ENCODE data around the gene GPHN. TPM values are rescaled to one million over a fixed set of nuclear protein-coding genes. Genes with fewer than 3 reads are reported as not detected.

The GPHN gene
- total and polyA plus RNA-seq, 2 donors from 2014 or later: 35.4 to 62.0 TPM

GRCh38 chr14:66735853-66736252, 227.9 kb downstream of the GPHN start:
- intact Hi-C loops (cut with DNase I): no loop called here
- DNase-seq (no peak), FAIRE-seq (no peak)
- Histone ChIP-seq H3K27me3 (ENCODE audit: control insufficient read depth, insufficient read depth, low read length) (no peaks in the 10 kb centered on the region), H3K4me1 (ENCODE audit: control insufficient read depth in 2 of 3, insufficient read depth in 2 of 3, low read depth in 1 of 3, low read length in 3 of 3) (no peaks in the 10 kb centered on the region), H3K9ac (ENCODE audit: low read length in 3 of 3) (no peak overlapping the region), H3K9me3 (ENCODE audit: control insufficient read depth in 2 of 3, insufficient read depth in 1 of 3, low read length in 3 of 3) (peaks cover 0 to 9% (median 0%) of the 10 kb centered on the region in 3 donors), H3K36me3 (ENCODE audit: control insufficient read depth in 2 of 3, insufficient read depth in 3 of 3, low read length in 3 of 3) (no peaks in the 10 kb centered on the region), H3K27ac (ENCODE audit: low read depth in 2 of 2, low read length in 2 of 2) (no peak overlapping the region), H3K4me3 (ENCODE audit: low read length in 3 of 3) (no peak overlapping the region)
- no peak for TF ChIP-seq CTCF (IDR thresholded peaks at IDR 0.05; ENCODE audit: borderline replicate concordance, extremely low read depth, insufficient read depth)

- H3K9me3 ChIP-seq (ENCODE audit: control insufficient read depth in 2 of 3, insufficient read depth in 1 of 3, low read length in 3 of 3): no peaks in the 10 kb centered on the region
- H3K9ac ChIP-seq (ENCODE audit: low read length in 3 of 3): no peak overlapping the region
- DNase-seq (no peak), FAIRE-seq (no peak)
- no peaks in the 10 kb centered on the region for H3K36me3 ChIP-seq (ENCODE audit: control insufficient read depth in 2 of 3, insufficient read depth in 3 of 3, low read length in 3 of 3)
- no peak for TF ChIP-seq CTCF (IDR thresholded peaks at IDR 0.05; ENCODE audit: borderline replicate concordance, extremely low read depth, insufficient read depth)
- H3K27ac ChIP-seq (ENCODE audit: low read depth in 2 of 2, low read length in 2 of 2): no peak overlapping the region
- no peaks in the 10 kb centered on the region for H3K27me3 ChIP-seq (ENCODE audit: control insufficient read depth, insufficient read depth, low read length)
- intact Hi-C loops (cut with DNase I): no loop called here
- H3K4me1 ChIP-seq (ENCODE audit: control insufficient read depth in 2 of 3, insufficient read depth in 2 of 3, low read depth in 1 of 3, low read length in 3 of 3): no peaks in the 10 kb centered on the region
- H3K4me3 ChIP-seq (ENCODE audit: low read length in 3 of 3): no peak overlapping the region
Observed at GRCh38 chr14:66739826-66740225, 231.9 kb downstream of the GPHN start.

- TF ChIP-seq CTCF (IDR thresholded peaks at IDR 0.05; ENCODE audit: borderline replicate concordance, extremely low read depth, insufficient read depth): no peak
- H3K27me3 ChIP-seq (ENCODE audit: control insufficient read depth, insufficient read depth, low read length): no peaks in the 10 kb centered on the region
- no peak overlapping the region for H3K4me3 ChIP-seq (ENCODE audit: low read length in 3 of 3)
- H3K4me1 ChIP-seq (ENCODE audit: control insufficient read depth in 2 of 3, insufficient read depth in 2 of 3, low read depth in 1 of 3, low read length in 3 of 3): peaks cover 0 to 3% (median 0%) of the 10 kb centered on the region in 3 donors
- H3K36me3 ChIP-seq (ENCODE audit: control insufficient read depth in 2 of 3, insufficient read depth in 3 of 3, low read length in 3 of 3): no peaks in the 10 kb centered on the region
- DNase-seq (no peak), FAIRE-seq (no peak)
- intact Hi-C loops (cut with DNase I): no loop called here
- H3K27ac ChIP-seq (ENCODE audit: low read depth in 2 of 2, low read length in 2 of 2): no peak overlapping the region
- no peak overlapping the region for H3K9ac ChIP-seq (ENCODE audit: low read length in 3 of 3)
- H3K9me3 ChIP-seq (ENCODE audit: control insufficient read depth in 2 of 3, insufficient read depth in 1 of 3, low read length in 3 of 3): no peaks in the 10 kb centered on the region
Observed at GRCh38 chr14:66745078-66745477, 237.1 kb downstream of the GPHN start.

All from kidney (tissue), 14 donors.